ENCODE results near the gene RASAL2.

GRCh38 chr1:178254433-178254832 lies 160.5 kb downstream of the RASAL2 start:
- TF ChIP-seq EZH2phosphoT487 (IDR thresholded peaks at IDR 0.05; ENCODE audit: borderline replicate concordance) (no peak), CTCF (conservative IDR thresholded peaks at IDR 0.05; ENCODE audit: low read length) (no peak)

All from Loucy (cell line).